ENCODE measurements around the gene GMDS.

DNA sequence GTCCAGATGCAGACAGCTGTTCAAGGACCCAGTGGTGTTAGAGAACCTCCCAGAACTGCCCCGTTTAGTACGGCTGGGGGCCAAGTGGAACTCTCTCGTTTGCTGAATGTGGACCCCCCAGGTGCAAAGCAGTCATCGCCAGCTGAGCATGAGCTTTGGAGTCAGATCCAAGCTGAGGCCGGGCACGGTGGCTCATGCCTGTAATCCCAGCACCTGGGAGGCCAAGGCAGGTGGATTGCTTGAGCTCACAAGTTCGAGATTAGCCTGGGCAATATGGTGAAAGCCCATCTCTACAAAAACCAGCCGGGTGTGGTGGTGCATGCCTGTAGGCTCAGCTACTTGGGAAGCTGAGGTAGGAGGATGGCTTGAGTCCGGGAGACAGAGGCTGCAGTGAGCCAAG is 606.0 kb downstream of the GMDS start:
- no peak for TF ChIP-seq EZH2 (IDR thresholded peaks at IDR 0.05; ENCODE audit: insufficient read depth, poor library complexity, severe bottlenecking)
- no peak for TF ChIP-seq EZH2phosphoT487 (IDR thresholded peaks at IDR 0.05; ENCODE audit: insufficient read depth, low read depth)
